Chondrocyte (in vitro differentiated cells): Measurements from ENCODE around the gene OASL. TPM values are rescaled to one million over a fixed set of nuclear protein-coding genes. Genes with fewer than 3 reads are reported as not detected.
"Not testable (repeated sequence)": the region's sequence is repeated elsewhere in the genome, so short reads cannot be mapped to it uniquely, and the experiment has no call there.

Source experiments
- DNase-seq: peaks from one replicate; pipeline ENCODE4 v3.0.0; 2021; ENCODE audit warnings: mixed read lengths, low spot score
- H3K27ac Mint-ChIP-seq: one replicate; pipeline ENCODE4 v1.8.0; 2021; ENCODE audit warnings: mild to moderate bottlenecking, moderate library complexity, mixed read lengths; ENCODE audit not compliant: unreplicated experiment
- H3K27me3 Mint-ChIP-seq: 2 replicates; pipeline ENCODE4 v1.8.0; 2021; ENCODE audit warnings: low read depth, mixed read lengths
- H3K36me3 Mint-ChIP-seq: 2 replicates; pipeline ENCODE4 v1.8.0; 2021; ENCODE audit warnings: low read depth, mixed read lengths
- H3K4me1 Mint-ChIP-seq: 2 replicates; pipeline ENCODE4 v1.8.0; 2021; ENCODE audit warnings: low read depth, mild to moderate bottlenecking, mixed read lengths
- H3K4me3 Mint-ChIP-seq: one replicate; pipeline ENCODE4 v1.8.0; 2021; ENCODE audit warnings: mild to moderate bottlenecking, moderate library complexity, mixed read lengths; ENCODE audit not compliant: unreplicated experiment
- H3K9me3 Mint-ChIP-seq: 2 replicates; pipeline ENCODE4 v1.8.0; 2021; ENCODE audit warnings: low read depth, mixed read lengths
- total RNA-seq: library from RNA; stranded (reverse); gene quantifications from 3 replicates; pipeline ENCODE4 v1.2.1, GENCODE V29; 2021
- TF ChIP-seq, protein P1 (sequence below): fragments of 200-600 bp; sonication (generic); IDR thresholded peaks from 2 replicates; pipeline ENCODE4 v1.5.0; 2021; ENCODE audit warnings: antibody characterized with exemption, mild to moderate bottlenecking, moderate library complexity

Gene OASL
- total RNA-seq, 1 donor from 2014 or later = not detected

DNA sequence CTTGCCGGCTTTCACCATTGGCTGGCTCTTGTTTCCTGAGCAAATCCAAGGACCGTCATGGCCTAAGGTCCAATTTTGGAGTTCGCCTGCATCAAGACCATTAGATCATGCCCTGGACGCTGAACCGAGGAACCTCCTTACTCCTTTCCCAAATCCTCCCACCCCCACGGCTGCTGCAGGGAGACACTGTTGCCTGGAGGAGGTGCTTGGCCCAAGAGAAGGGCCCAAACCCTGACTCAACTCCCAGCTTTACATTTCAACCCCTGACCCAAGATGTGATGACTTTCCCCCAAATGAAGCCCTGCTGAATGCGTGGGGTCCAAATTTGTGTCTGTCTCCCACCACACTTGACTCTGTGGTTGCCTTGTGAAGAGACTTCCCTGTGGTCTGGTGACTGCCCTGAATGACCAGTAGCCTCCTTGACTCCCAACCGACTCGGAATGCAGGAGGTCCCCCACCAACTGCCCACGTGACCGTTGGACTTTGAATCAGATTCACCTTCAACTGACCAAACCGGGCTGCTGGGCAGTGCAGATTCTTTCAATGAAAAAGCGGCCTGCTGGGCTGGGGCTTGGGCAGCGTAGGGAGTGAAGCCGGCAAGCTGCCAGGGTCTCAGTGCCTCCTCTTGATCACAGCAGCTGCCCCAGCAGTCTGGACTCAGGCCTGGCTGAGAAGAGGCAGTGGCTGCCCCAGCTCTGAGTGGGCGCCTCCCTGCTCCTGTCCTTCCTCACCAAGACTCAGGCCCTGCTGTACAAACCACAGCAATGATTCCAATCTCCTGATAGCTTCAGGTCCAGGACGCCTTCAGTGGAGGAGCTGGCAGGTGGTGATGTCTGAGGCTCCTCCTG is 46.7 kb upstream of the OASL start:
- TF ChIP-seq, protein P1, sequence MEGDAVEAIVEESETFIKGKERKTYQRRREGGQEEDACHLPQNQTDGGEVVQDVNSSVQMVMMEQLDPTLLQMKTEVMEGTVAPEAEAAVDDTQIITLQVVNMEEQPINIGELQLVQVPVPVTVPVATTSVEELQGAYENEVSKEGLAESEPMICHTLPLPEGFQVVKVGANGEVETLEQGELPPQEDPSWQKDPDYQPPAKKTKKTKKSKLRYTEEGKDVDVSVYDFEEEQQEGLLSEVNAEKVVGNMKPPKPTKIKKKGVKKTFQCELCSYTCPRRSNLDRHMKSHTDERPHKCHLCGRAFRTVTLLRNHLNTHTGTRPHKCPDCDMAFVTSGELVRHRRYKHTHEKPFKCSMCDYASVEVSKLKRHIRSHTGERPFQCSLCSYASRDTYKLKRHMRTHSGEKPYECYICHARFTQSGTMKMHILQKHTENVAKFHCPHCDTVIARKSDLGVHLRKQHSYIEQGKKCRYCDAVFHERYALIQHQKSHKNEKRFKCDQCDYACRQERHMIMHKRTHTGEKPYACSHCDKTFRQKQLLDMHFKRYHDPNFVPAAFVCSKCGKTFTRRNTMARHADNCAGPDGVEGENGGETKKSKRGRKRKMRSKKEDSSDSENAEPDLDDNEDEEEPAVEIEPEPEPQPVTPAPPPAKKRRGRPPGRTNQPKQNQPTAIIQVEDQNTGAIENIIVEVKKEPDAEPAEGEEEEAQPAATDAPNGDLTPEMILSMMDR = no peak
- Mint-ChIP-seq H3K27me3 (peaks cover 26% of the 10 kb centered on the region), H3K4me1 (no peaks in the 10 kb centered on the region), H3K36me3 (no peaks in the 10 kb centered on the region), H3K4me3 (no peak overlapping the region), H3K9me3 (no peaks in the 10 kb centered on the region), H3K27ac (no peak overlapping the region)
- DNase-seq = no peak

DNA sequence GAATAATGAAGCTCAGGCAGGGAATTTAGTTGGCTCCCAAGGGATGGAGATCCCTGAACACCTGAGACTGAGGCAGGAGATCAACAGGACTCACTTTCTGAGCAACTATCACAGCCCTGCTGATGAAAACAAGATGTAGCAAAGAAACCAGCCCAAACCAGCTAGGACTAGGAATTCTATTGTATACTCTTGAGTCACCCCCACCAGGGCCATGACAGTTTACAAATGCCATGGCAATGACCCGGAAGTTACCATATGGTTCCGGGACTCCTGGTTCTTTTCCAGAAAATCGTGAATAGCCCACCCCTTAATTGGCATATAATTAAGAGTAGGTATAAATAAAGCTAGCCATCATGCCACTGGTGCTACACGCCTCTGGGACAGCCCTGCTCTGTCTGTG is 46.0 kb upstream of the OASL start:
- Mint-ChIP-seq H3K36me3 (no peaks in the 10 kb centered on the region), H3K27ac (no peak overlapping the region), H3K4me1 (no peaks in the 10 kb centered on the region), H3K4me3 (no peak overlapping the region), H3K9me3 (no peaks in the 10 kb centered on the region), H3K27me3 (peaks cover 26% of the 10 kb centered on the region)
- TF ChIP-seq, protein P1 = no peak
- no peak for DNase-seq

DNA sequence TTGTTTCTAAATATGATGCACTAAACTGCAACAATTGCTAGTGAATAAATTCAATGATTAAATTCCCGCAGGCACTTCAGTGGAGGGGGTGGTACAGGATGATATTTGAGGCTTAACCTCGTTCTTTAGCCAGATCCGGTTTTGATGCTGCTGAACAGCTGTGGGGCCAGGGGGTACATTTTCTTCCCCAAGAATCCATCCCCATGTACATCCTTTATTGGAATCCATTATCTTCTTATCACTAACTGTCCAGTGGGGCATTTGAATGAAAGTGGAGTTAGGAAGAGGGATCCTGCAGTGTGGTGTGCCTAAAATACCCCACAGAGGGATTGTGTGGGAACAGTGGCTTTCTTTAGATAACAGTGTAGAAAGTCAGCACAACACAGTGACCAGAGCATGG is 45.2 kb upstream of the OASL start:
- H3K27me3 Mint-ChIP-seq = peaks cover 26% of the 10 kb centered on the region
- no peaks in the 10 kb centered on the region for H3K9me3 Mint-ChIP-seq
- DNase-seq = no peak
- H3K36me3 Mint-ChIP-seq = no peaks in the 10 kb centered on the region
- TF ChIP-seq, protein P1 = no peak
- H3K4me3 Mint-ChIP-seq = no peak overlapping the region
- no peaks in the 10 kb centered on the region for H3K4me1 Mint-ChIP-seq
- no peak overlapping the region for H3K27ac Mint-ChIP-seq

DNA sequence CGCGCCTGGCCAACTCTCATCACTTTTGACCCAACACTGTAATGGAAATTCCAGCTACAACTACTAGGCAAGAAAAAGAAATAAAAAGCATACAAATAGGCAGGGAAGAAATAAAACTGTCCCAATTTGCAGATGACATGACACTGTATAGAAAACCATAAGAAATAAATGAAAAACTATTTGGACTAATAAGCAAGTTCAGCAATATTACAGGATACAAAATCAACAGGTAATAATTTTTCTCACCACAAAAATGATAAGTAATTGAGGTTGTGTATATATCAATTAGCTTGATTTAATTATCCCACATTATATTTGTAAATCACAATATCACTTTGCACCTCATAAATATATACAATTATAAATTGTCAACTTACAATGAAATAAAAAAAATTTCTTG is 41.9 kb upstream of the OASL start:
- Mint-ChIP-seq H3K4me3 (no peak overlapping the region), H3K27me3 (peaks cover 22% of the 10 kb centered on the region), H3K9me3 (peaks cover 7% of the 10 kb centered on the region), H3K27ac (no peak overlapping the region), H3K36me3 (peaks cover 2% of the 10 kb centered on the region), H3K4me1 (no peaks in the 10 kb centered on the region)
- no peak for DNase-seq
- TF ChIP-seq, protein P1 = no peak

DNA sequence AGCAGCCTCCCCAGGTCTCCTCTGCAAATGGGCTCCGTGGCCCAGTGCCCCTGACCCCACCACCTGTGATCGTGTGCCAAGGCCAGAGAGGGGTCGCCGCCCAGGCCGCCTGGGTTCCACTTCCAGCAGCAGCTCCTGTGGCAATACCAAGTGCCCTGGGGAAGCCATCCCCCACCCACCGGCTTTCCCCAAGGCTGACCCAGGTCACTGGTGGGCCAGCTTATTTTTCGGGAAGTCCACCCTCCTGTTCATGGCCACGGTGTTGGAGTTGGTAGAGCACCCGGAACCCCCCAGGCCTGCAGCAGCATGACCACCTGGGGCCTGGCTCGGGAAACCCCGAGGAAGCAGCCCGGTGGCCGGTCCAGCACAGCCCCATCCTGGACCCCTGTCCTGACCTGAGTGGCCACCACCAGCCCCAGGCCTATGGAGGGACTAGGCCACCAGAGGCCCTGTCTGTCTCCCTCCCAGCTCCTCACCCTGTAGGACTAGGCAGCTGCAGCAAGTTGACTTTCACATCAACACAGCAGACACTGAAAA is 40.8 kb upstream of the OASL start:
- Mint-ChIP-seq H3K4me3 (no peak overlapping the region), H3K4me1 (no peaks in the 10 kb centered on the region), H3K27me3 (peaks cover 25% of the 10 kb centered on the region), H3K27ac (no peak overlapping the region), H3K36me3 (peaks cover 2% of the 10 kb centered on the region), H3K9me3 (peaks cover 7% of the 10 kb centered on the region)
- TF ChIP-seq, protein P1 = no peak
- DNase-seq = no peak

DNA sequence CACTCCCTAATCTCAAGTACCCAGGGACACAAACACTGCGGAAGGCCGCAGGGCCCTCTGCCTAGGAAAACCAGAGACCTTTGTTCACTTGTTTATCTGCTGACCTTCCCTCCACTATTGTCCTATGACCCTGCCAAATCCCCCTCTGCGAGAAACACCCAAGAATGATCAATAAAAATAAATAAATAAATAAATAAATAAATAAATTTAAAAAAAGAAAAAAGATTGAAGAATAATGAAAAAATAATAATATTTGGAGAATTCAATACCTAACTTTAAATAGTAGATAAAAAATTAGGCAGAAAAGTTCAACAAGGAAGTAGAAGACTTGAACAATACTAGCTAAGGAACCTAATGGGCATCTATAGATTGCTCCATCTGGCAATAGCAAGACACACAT is 38.4 kb upstream of the OASL start:
- not testable (repeated sequence) for DNase-seq, H3K27ac Mint-ChIP-seq, H3K36me3 Mint-ChIP-seq, H3K4me1 Mint-ChIP-seq, H3K4me3 Mint-ChIP-seq
- peaks cover 15% of the 10 kb centered on the region for H3K9me3 Mint-ChIP-seq
- peaks cover 16% of the 10 kb centered on the region for H3K27me3 Mint-ChIP-seq

DNA sequence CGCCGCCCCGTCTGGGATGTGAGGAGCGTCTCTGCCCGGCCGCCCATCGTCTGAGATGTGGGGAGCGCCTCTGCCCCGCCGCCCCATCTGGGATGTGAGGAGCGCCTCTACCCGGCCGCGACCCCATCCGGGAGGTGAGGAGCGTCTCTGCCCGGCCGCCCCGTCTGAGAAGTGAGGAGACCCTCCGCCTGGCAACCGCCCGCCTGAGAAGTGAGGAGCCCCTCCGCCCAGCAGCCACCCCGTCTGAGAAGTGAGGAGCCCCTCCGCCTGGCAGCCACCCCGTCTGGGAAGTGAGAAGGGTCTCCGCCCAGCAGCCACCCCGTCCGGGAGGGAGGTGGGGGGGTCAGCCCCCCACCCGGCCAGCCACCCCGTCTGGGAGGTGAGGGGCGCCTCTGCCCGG is 36.9 kb upstream of the OASL start:
- H3K4me3 Mint-ChIP-seq, H3K27me3 Mint-ChIP-seq, H3K27ac Mint-ChIP-seq, H3K36me3 Mint-ChIP-seq, H3K4me1 Mint-ChIP-seq, DNase-seq: not testable (repeated sequence)
- H3K9me3 Mint-ChIP-seq = peaks cover 18% of the 10 kb centered on the region
